Right lobe of liver (tissue), 4 donors: Measurements from ENCODE around the gene SPEM3.
"Not testable (repeated sequence)": the region's sequence is repeated elsewhere in the genome, so short reads cannot be mapped to it uniquely, and the experiment has no call there.

ENCODE experiments used
- POLR2A ChIP-seq: fragments of 450-650 bp; IDR thresholded peaks from one replicate; pipeline ENCODE4 v1.6.1; 2017; ENCODE audit warnings: antibody characterized with exemption, mild to moderate bottlenecking
- TF ChIP-seq, protein P1 (sequence below), 4 donors: fragments of 200-600 bp in 3 of 4; fragments of 450-650 bp in 1 of 4; IDR thresholded peaks; one replicate each; pipeline versions ENCODE4 v1.5.1 to v1.8.0; 2016 to 2022; ENCODE audit warnings: antibody characterized with exemption in 4 of 4, mild to moderate bottlenecking in 2 of 4
- donor health status: DM: no; HTN: no; CAD: no.
- donor health status: DM: no; HTN: no; CAD: no.
- donor health status: DM: no; HTN: yes; CAD: no.

DNA sequence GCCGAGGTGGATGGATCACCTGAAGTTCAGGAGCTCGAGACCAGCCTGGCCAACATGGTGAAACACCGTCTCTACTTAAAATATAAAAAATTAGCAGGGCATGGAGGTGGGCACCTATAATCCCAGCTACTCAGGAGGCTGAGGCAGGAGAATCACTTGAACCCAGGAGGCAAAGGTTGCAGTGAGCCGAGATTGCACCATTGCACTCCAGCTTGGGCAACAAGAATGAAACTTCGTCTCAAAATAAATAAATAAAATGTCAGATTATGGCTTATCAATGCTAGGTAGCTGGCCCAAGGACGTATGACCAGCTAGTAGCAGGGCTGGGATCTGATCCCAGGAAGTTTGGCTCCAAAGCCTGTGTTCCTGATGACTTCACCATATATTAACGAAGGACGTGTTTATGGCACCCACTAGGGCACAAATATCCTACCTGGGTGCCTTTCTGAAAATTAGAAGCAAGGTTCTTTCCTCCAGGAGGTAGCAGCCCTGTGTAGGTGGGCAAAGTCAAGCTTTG lies 41.9 kb downstream of the SPEM3 start:
- TF ChIP-seq, protein P1, sequence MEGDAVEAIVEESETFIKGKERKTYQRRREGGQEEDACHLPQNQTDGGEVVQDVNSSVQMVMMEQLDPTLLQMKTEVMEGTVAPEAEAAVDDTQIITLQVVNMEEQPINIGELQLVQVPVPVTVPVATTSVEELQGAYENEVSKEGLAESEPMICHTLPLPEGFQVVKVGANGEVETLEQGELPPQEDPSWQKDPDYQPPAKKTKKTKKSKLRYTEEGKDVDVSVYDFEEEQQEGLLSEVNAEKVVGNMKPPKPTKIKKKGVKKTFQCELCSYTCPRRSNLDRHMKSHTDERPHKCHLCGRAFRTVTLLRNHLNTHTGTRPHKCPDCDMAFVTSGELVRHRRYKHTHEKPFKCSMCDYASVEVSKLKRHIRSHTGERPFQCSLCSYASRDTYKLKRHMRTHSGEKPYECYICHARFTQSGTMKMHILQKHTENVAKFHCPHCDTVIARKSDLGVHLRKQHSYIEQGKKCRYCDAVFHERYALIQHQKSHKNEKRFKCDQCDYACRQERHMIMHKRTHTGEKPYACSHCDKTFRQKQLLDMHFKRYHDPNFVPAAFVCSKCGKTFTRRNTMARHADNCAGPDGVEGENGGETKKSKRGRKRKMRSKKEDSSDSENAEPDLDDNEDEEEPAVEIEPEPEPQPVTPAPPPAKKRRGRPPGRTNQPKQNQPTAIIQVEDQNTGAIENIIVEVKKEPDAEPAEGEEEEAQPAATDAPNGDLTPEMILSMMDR (IDR thresholded peaks at IDR 0.05), result not testable (repeated sequence)
- not testable (repeated sequence) for TF ChIP-seq POLR2A
